ENCODE results near the gene ELP2. TPM values are rescaled to one million over a fixed set of nuclear protein-coding genes. Genes with fewer than 3 reads are reported as not detected.
"Not testable (repeated sequence)": the region's sequence is repeated elsewhere in the genome, so short reads cannot be mapped to it uniquely, and the experiment has no call there.

Gene ELP2
- total and polyA plus RNA-seq, 2 donors = 62.5 to 108 TPM

GRCh38 chr18:36160959-36161371 is 31.3 kb downstream of the ELP2 start:
- Histone ChIP-seq H3K4me3 (ENCODE audit: low read length in 2 of 2) (no peak overlapping the region), H3K27ac (ENCODE audit: low read depth in 1 of 2, low read length in 1 of 2) (no peak overlapping the region), H3K9me3 (ENCODE audit: control insufficient read depth in 2 of 2, insufficient read depth in 1 of 2, low read length in 1 of 2) (no peaks in the 10 kb centered on the region), H3K36me3 (ENCODE audit: control insufficient read depth in 2 of 2, insufficient read depth in 2 of 2, low read length in 1 of 2) (peaks cover 16 to 72% of the 10 kb centered on the region in 2 donors), H3K4me1 (ENCODE audit: control insufficient read depth in 2 of 2, insufficient read depth in 2 of 2, low read length in 2 of 2) (no peaks in the 10 kb centered on the region), H3K27me3 (ENCODE audit: control insufficient read depth in 2 of 2, insufficient read depth in 1 of 2, low read length in 1 of 2) (no peaks in the 10 kb centered on the region)
- 95% methylated on average over 4 of the region's 4 CpGs for WGBS
- no peak for DNase-seq (ENCODE audit: low read depth in 6 of 9, low spot score in 9 of 9)

DNA sequence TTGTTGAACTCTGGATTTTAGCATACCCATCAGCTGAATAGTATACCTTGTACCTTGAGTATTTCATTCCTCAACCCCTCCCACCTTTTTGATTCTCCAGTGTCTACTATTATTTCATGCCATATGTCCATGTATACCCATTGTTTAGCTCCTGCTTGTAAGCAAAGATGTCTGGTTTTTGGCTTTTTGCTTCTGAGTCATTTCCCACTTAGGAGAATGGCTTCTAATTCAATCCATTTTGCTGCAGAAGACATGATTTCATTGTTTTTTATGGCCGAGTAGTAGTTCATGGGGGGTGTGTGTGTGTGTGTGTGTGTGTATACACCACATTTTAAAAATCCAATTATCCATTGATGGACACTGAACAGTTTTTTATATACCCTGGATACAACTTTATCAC is 33.3 kb downstream of the ELP2 start:
- Histone ChIP-seq H3K4me1 (ENCODE audit: control insufficient read depth in 2 of 2, insufficient read depth in 2 of 2, low read length in 2 of 2) (no peaks in the 10 kb centered on the region), H3K27ac (ENCODE audit: low read depth in 1 of 2, low read length in 1 of 2) (no peak overlapping the region), H3K36me3 (ENCODE audit: control insufficient read depth in 2 of 2, insufficient read depth in 2 of 2, low read length in 1 of 2) (peaks cover 17 to 65% of the 10 kb centered on the region in 2 donors), H3K27me3 (ENCODE audit: control insufficient read depth in 2 of 2, insufficient read depth in 1 of 2, low read length in 1 of 2) (no peaks in the 10 kb centered on the region), H3K9me3 (ENCODE audit: control insufficient read depth in 2 of 2, insufficient read depth in 1 of 2, low read length in 1 of 2) (no peaks in the 10 kb centered on the region), H3K4me3 (ENCODE audit: low read length in 2 of 2) (no peak overlapping the region)
- DNase-seq (ENCODE audit: low read depth in 6 of 9, low spot score in 9 of 9) = no peak
- 96% methylated on average over 1 of the region's 1 CpG for WGBS

GRCh38 chr18:36167692-36168218 is 38.1 kb downstream of the ELP2 start:
- Histone ChIP-seq H3K27ac (ENCODE audit: low read depth in 1 of 2, low read length in 1 of 2) (no peak overlapping the region), H3K4me1 (ENCODE audit: control insufficient read depth in 2 of 2, insufficient read depth in 2 of 2, low read length in 2 of 2) (no peaks in the 10 kb centered on the region), H3K36me3 (ENCODE audit: control insufficient read depth in 2 of 2, insufficient read depth in 2 of 2, low read length in 1 of 2) (peaks cover 35 to 61% of the 10 kb centered on the region in 2 donors), H3K9me3 (ENCODE audit: control insufficient read depth in 2 of 2, insufficient read depth in 1 of 2, low read length in 1 of 2) (no peaks in the 10 kb centered on the region), H3K4me3 (ENCODE audit: low read length in 2 of 2) (no peak overlapping the region), H3K27me3 (ENCODE audit: control insufficient read depth in 2 of 2, insufficient read depth in 1 of 2, low read length in 1 of 2) (no peaks in the 10 kb centered on the region)
- no peak for DNase-seq (ENCODE audit: low read depth in 6 of 9, low spot score in 9 of 9)
- WGBS = 99% methylated on average over 3 of the region's 3 CpGs

- H3K36me3 ChIP-seq (ENCODE audit: control insufficient read depth in 2 of 2, insufficient read depth in 2 of 2, low read length in 1 of 2) = peaks cover 35 to 62% of the 10 kb centered on the region in 2 donors
- 90% methylated on average over 3 of the region's 3 CpGs for WGBS
- H3K4me3 ChIP-seq (ENCODE audit: low read length in 2 of 2); H3K27me3 ChIP-seq (ENCODE audit: control insufficient read depth in 2 of 2, insufficient read depth in 1 of 2, low read length in 1 of 2); H3K4me1 ChIP-seq (ENCODE audit: control insufficient read depth in 2 of 2, insufficient read depth in 2 of 2, low read length in 2 of 2); H3K9me3 ChIP-seq (ENCODE audit: control insufficient read depth in 2 of 2, insufficient read depth in 1 of 2, low read length in 1 of 2); DNase-seq (ENCODE audit: low read depth in 6 of 9, low spot score in 9 of 9); H3K27ac ChIP-seq (ENCODE audit: low read depth in 1 of 2, low read length in 1 of 2): not testable (repeated sequence)
These were observed 38.6 kb downstream of the ELP2 start for GRCh38 chr18:36168296-36168695.

GRCh38 chr18:36169938-36170337 is 40.2 kb downstream of the ELP2 start:
- Histone ChIP-seq H3K4me3 (ENCODE audit: low read length in 2 of 2) (no peak overlapping the region), H3K36me3 (ENCODE audit: control insufficient read depth in 2 of 2, insufficient read depth in 2 of 2, low read length in 1 of 2) (peaks cover 41 to 62% of the 10 kb centered on the region in 2 donors), H3K27me3 (ENCODE audit: control insufficient read depth in 2 of 2, insufficient read depth in 1 of 2, low read length in 1 of 2) (no peaks in the 10 kb centered on the region), H3K4me1 (ENCODE audit: control insufficient read depth in 2 of 2, insufficient read depth in 2 of 2, low read length in 2 of 2) (no peaks in the 10 kb centered on the region), H3K27ac (ENCODE audit: low read depth in 1 of 2, low read length in 1 of 2) (no peak overlapping the region), H3K9me3 (ENCODE audit: control insufficient read depth in 2 of 2, insufficient read depth in 1 of 2, low read length in 1 of 2) (no peaks in the 10 kb centered on the region)
- DNase-seq (ENCODE audit: low read depth in 6 of 9, low spot score in 9 of 9) = no peak
- WGBS = 78% methylated on average over 5 of the region's 5 CpGs

DNA sequence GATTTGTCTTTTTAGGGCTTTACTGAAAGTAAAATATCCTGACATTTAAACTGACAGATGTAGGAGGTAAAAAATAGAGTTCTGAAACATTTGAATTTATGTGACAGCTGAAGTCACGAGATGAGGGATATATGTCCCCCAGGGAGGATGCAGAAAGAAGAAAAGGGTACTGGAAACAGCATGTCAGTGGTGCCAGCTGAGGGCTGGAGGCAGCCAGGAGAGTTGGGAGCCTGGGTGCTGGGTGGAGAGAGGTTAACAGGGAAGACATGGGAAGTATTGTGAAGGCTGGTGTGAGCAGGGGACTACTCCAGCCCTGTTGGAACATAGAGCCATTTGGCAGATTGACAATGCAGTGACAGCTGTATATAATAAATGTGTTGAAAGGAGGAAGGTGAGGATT is 45.8 kb downstream of the ELP2 start:
- H3K27me3 ChIP-seq (ENCODE audit: control insufficient read depth in 2 of 2, insufficient read depth in 1 of 2, low read length in 1 of 2) = no peaks in the 10 kb centered on the region
- H3K4me1 ChIP-seq (ENCODE audit: control insufficient read depth in 2 of 2, insufficient read depth in 2 of 2, low read length in 2 of 2) = no peaks in the 10 kb centered on the region
- no peak overlapping the region for H3K27ac ChIP-seq (ENCODE audit: low read depth in 1 of 2, low read length in 1 of 2)
- no peaks in the 10 kb centered on the region for H3K9me3 ChIP-seq (ENCODE audit: control insufficient read depth in 2 of 2, insufficient read depth in 1 of 2, low read length in 1 of 2)
- 98% methylated on average over 1 of the region's 1 CpG for WGBS
- DNase-seq (ENCODE audit: low read depth in 6 of 9, low spot score in 9 of 9) = no peak
- H3K36me3 ChIP-seq (ENCODE audit: control insufficient read depth in 2 of 2, insufficient read depth in 2 of 2, low read length in 1 of 2) = peaks cover 45% of the 10 kb centered on the region in 2 donors
- no peak overlapping the region for H3K4me3 ChIP-seq (ENCODE audit: low read length in 2 of 2)

DNA sequence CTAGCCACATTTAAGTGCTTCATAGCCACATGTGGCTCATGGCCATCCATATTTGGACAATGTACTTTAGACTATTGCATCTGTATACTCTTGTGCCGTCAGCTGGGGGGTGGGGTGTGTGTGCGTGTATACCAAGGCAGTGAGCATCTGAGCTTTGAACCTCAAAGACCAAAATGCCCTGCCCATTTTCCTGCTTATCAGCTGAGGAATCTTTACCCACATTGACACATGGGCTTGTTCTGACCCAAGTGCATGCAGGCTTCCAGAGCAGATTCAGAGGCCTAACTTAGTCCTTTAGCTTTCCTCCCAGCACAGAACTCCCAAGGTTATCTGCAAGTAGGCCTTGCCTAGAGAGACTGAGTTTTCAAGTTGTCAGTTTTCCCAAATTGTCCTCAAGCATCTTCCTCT is 46.5 kb downstream of the ELP2 start:
- Histone ChIP-seq H3K4me1 (ENCODE audit: control insufficient read depth in 2 of 2, insufficient read depth in 2 of 2, low read length in 2 of 2) (no peaks in the 10 kb centered on the region), H3K27ac (ENCODE audit: low read depth in 1 of 2, low read length in 1 of 2) (no peak overlapping the region), H3K36me3 (ENCODE audit: control insufficient read depth in 2 of 2, insufficient read depth in 2 of 2, low read length in 1 of 2) (peaks cover 39 to 41% of the 10 kb centered on the region in 2 donors), H3K9me3 (ENCODE audit: control insufficient read depth in 2 of 2, insufficient read depth in 1 of 2, low read length in 1 of 2) (no peaks in the 10 kb centered on the region), H3K4me3 (ENCODE audit: low read length in 2 of 2) (no peak overlapping the region), H3K27me3 (ENCODE audit: control insufficient read depth in 2 of 2, insufficient read depth in 1 of 2, low read length in 1 of 2) (no peaks in the 10 kb centered on the region)
- DNase-seq (ENCODE audit: low read depth in 6 of 9, low spot score in 9 of 9) = no peak
- 97% methylated on average over 2 of the region's 2 CpGs for WGBS

DNA sequence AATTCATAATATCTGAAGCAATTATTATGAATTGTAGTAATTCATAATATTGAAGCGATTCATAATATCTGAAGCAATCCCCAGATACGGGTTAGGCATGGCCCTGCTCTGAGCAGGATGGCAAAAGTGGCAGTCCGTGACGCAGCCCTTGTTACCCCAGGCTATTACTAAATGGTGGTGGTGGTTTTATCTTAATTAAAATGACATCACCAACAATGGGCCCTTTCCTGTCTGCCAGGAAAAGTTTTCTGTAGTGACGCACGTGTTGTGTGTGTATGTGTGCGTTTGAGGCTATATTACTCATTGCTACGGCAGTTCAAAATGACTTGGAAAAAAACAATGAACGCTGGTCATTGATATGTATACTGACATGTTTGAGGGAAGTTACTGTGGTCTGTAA is 47.0 kb downstream of the ELP2 start:
- H3K4me3 ChIP-seq (ENCODE audit: low read length in 2 of 2) = no peak overlapping the region
- peaks cover 37 to 38% of the 10 kb centered on the region in 2 donors for H3K36me3 ChIP-seq (ENCODE audit: control insufficient read depth in 2 of 2, insufficient read depth in 2 of 2, low read length in 1 of 2)
- H3K4me1 ChIP-seq (ENCODE audit: control insufficient read depth in 2 of 2, insufficient read depth in 2 of 2, low read length in 2 of 2) = no peaks in the 10 kb centered on the region
- H3K9me3 ChIP-seq (ENCODE audit: control insufficient read depth in 2 of 2, insufficient read depth in 1 of 2, low read length in 1 of 2) = no peaks in the 10 kb centered on the region
- H3K27ac ChIP-seq (ENCODE audit: low read depth in 1 of 2, low read length in 1 of 2) = no peak overlapping the region
- 98% methylated on average over 9 of the region's 9 CpGs for WGBS
- H3K27me3 ChIP-seq (ENCODE audit: control insufficient read depth in 2 of 2, insufficient read depth in 1 of 2, low read length in 1 of 2) = no peaks in the 10 kb centered on the region
- DNase-seq (ENCODE audit: low read depth in 6 of 9, low spot score in 9 of 9) = no peak

DNA sequence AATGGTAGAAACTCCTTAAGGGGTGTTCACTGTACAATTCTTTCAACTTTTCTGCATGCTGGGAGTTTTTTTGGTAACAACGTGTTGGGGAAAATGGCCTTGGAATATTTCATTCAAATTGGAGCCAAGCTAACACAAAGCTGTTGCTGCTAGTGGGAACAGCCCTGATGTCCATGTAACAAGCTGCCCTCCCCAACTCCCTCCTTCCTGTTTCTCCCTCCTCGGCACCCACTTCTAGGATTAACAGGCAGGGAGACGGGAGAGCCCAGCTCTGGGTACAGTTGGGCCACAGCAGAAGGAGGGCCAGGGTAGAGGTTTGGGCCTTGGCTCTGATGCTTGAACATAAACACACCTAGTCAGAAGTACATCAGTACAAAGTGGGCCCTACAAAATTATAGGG is 48.2 kb downstream of the ELP2 start:
- Histone ChIP-seq H3K9me3 (ENCODE audit: control insufficient read depth in 2 of 2, insufficient read depth in 1 of 2, low read length in 1 of 2) (no peaks in the 10 kb centered on the region), H3K4me1 (ENCODE audit: control insufficient read depth in 2 of 2, insufficient read depth in 2 of 2, low read length in 2 of 2) (no peaks in the 10 kb centered on the region), H3K4me3 (ENCODE audit: low read length in 2 of 2) (no peak overlapping the region), H3K27ac (ENCODE audit: low read depth in 1 of 2, low read length in 1 of 2) (no peak overlapping the region), H3K36me3 (ENCODE audit: control insufficient read depth in 2 of 2, insufficient read depth in 2 of 2, low read length in 1 of 2) (peaks cover 29 to 33% of the 10 kb centered on the region in 2 donors), H3K27me3 (ENCODE audit: control insufficient read depth in 2 of 2, insufficient read depth in 1 of 2, low read length in 1 of 2) (no peaks in the 10 kb centered on the region)
- WGBS = 95% methylated on average over 3 of the region's 3 CpGs
- no peak for DNase-seq (ENCODE audit: low read depth in 6 of 9, low spot score in 9 of 9)

All from thymus (tissue), 11 donors.